HEK293 (cell line): ENCODE measurements around the gene PAQR5.

Source experiments
- CTCF ChIP-seq: fragments of 450-650 bp; formaldehyde crosslinking; IDR thresholded peaks from 2 replicates; pipeline ENCODE4 v1.5.1; 2016; ENCODE audit warnings: missing biosample characterization, missing genetic modification characterization
- REPIN1 ChIP-seq: fragments of 450-650 bp; formaldehyde crosslinking; IDR thresholded peaks from 2 replicates; pipeline ENCODE4 v1.5.1; 2017; ENCODE audit warnings: missing biosample characterization, missing genetic modification characterization, low read depth
- ZBTB20 ChIP-seq: fragments of 450-650 bp; formaldehyde crosslinking; IDR thresholded peaks from 2 replicates; pipeline ENCODE4 v1.5.1; 2016; ENCODE audit warnings: missing biosample characterization, missing genetic modification characterization
- ZNF292 ChIP-seq: fragments of 450-650 bp; formaldehyde crosslinking; IDR thresholded peaks from 2 replicates; pipeline ENCODE4 v1.5.1; 2016; ENCODE audit warnings: low read depth, missing biosample characterization, missing genetic modification characterization, borderline replicate concordance
- ZNF350 ChIP-seq: fragments of 450-650 bp; formaldehyde crosslinking; IDR thresholded peaks from 2 replicates; pipeline ENCODE4 v1.5.0; 2017; ENCODE audit warnings: missing biosample characterization, mild to moderate bottlenecking, missing genetic modification characterization
- ZNF513 ChIP-seq: fragments of 450-650 bp; IDR thresholded peaks from 2 replicates; pipeline ENCODE4 v1.5.1; 2018; ENCODE audit warnings: missing biosample characterization, missing genetic modification characterization
- ZSCAN30 ChIP-seq: fragments of 450-650 bp; IDR thresholded peaks from 2 replicates; pipeline ENCODE4 v1.5.1; 2018; ENCODE audit warnings: missing biosample characterization, mild to moderate bottlenecking, missing genetic modification characterization, moderate library complexity

- TF ChIP-seq CTCF (tag by site-specific recombination) (no peak), ZSCAN30 (tag by site-specific recombination) (no peak), ZNF513 (no peak), ZNF350 (no peak), ZBTB20 (tag by site-specific recombination) (peak; percentile 31; the same call in 1 of the 2 replicates), ZNF292 (tag by site-specific recombination) (no peak), REPIN1 (tag by site-specific recombination) (no peak)
These were observed 22.7 kb upstream of the PAQR5 start for GRCh38 chr15:69275933-69276560.
